A549 (cell line): ENCODE results near the gene HDC.

Source experiments
- CBX2 ChIP-seq: fragments of 200-600 bp; sonication (generic); IDR thresholded peaks from 2 replicates; pipeline ENCODE4 v1.6.1; 2016; ENCODE audit warnings: low read depth, mild to moderate bottlenecking, borderline replicate concordance
- CHD2 ChIP-seq: fragments of 150-350 bp; IDR thresholded peaks from 2 replicates; pipeline ENCODE4 v1.6.1; 2014; ENCODE audit warnings: low read length; ENCODE audit not compliant: partially characterized antibody
- CTCF ChIP-seq: fragments of >200 bp; sonication (Bioruptor Twin); formaldehyde crosslinking; IDR thresholded peaks from 3 replicates; pipeline ENCODE4 v1.5.1; 2016
- ESRRA ChIP-seq: fragments of 150-350 bp; IDR thresholded peaks from 2 replicates; pipeline ENCODE4 v1.6.1; 2014; ENCODE audit warnings: mild to moderate bottlenecking, low read length, borderline replicate concordance
- HEYL ChIP-seq: fragments of 250-450 bp; sonication (Bioruptor Pico); IDR thresholded peaks from 2 replicates; pipeline ENCODE4 v1.8.0; 2021; ENCODE audit warnings: mild to moderate bottlenecking, moderate library complexity
- KDM5A ChIP-seq: fragments of 200-600 bp; sonication (generic); IDR thresholded peaks from 2 replicates; pipeline ENCODE4 v1.6.1; 2016; ENCODE audit warnings: antibody characterized with exemption, mild to moderate bottlenecking
- MYC ChIP-seq: IDR thresholded peaks from 2 replicates; pipeline ENCODE4 v1.6.1; 2012; ENCODE audit warnings: mild to moderate bottlenecking, inconsistent platforms, low read length, improper control_type of control experiment, borderline replicate concordance
- POLR2A ChIP-seq: IDR thresholded peaks from 2 replicates; pipeline ENCODE4 v1.6.1; 2012; ENCODE audit warnings: mild to moderate bottlenecking, low read length
- RFX5 ChIP-seq: fragments of 450-650 bp; IDR thresholded peaks from 2 replicates; pipeline ENCODE4 v1.7.1; 2014; ENCODE audit warnings: antibody characterized with exemption, mild to moderate bottlenecking, moderate library complexity
- TF ChIP-seq, protein P1 (sequence below): fragments of 200-600 bp; sonication (generic); IDR thresholded peaks from 2 replicates; pipeline ENCODE4 v1.6.1; 2016; ENCODE audit warnings: antibody characterized with exemption, mild to moderate bottlenecking, moderate library complexity

- no peak for TF ChIP-seq CTCF
- no peak for TF ChIP-seq POLR2A
- TF ChIP-seq, protein P1, sequence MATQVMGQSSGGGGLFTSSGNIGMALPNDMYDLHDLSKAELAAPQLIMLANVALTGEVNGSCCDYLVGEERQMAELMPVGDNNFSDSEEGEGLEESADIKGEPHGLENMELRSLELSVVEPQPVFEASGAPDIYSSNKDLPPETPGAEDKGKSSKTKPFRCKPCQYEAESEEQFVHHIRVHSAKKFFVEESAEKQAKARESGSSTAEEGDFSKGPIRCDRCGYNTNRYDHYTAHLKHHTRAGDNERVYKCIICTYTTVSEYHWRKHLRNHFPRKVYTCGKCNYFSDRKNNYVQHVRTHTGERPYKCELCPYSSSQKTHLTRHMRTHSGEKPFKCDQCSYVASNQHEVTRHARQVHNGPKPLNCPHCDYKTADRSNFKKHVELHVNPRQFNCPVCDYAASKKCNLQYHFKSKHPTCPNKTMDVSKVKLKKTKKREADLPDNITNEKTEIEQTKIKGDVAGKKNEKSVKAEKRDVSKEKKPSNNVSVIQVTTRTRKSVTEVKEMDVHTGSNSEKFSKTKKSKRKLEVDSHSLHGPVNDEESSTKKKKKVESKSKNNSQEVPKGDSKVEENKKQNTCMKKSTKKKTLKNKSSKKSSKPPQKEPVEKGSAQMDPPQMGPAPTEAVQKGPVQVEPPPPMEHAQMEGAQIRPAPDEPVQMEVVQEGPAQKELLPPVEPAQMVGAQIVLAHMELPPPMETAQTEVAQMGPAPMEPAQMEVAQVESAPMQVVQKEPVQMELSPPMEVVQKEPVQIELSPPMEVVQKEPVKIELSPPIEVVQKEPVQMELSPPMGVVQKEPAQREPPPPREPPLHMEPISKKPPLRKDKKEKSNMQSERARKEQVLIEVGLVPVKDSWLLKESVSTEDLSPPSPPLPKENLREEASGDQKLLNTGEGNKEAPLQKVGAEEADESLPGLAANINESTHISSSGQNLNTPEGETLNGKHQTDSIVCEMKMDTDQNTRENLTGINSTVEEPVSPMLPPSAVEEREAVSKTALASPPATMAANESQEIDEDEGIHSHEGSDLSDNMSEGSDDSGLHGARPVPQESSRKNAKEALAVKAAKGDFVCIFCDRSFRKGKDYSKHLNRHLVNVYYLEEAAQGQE = no peak
- no peak for TF ChIP-seq CHD2
- TF ChIP-seq RFX5 = no peak
- TF ChIP-seq ESRRA = no peak
- TF ChIP-seq KDM5A = no peak
- no peak for TF ChIP-seq HEYL (CRISPR knock-in tag)
- no peak for TF ChIP-seq MYC
- no peak for TF ChIP-seq CBX2
Measured at GRCh38 chr15:50262533-50262932, 3.0 kb downstream of the HDC start.
